Panc1 (cell line): ENCODE measurements around the gene PFKM. TPM values are rescaled to one million over a fixed set of nuclear protein-coding genes. Genes with fewer than 3 reads are reported as not detected.

Experiments used
- ATAC-seq: fragments of 200-7000 bp; cut with Tn5 transposase; 2 replicates; pipeline ENCODE4 v1.9.1; 2020; ENCODE audit warnings: mild to moderate bottlenecking, moderate library complexity
- Bru-seq: library from RNA; stranded (reverse); fragments of 400-500 nt; gene quantifications from one replicate; lab custom pipeline; 2021; lab: Mats Ljungman, UMichigan
- BruChase-seq, 2 experiments: library from RNA; stranded (reverse); fragments of 400-500 nt; gene quantifications; one replicate each; lab custom pipeline; 2021; lab: Mats Ljungman, UMichigan
- BruUV-seq: library from RNA; stranded (reverse); fragments of 400-500 nt; replicated peaks from 2 replicates; lab custom pipeline; 2021; lab: Mats Ljungman, UMichigan
- CTCF ChIA-PET: fragments of 300-600 bp; sonication (Branson Sonifier 250); formaldehyde crosslinking; loops from one replicate; lab custom pipeline; 2022; ENCODE audit warnings: antibody characterized with exemption; lab: Charles Lee
- POLR2A ChIA-PET: fragments of 300-600 bp; sonication (Branson Sonifier 250); formaldehyde crosslinking; loops from one replicate; lab custom pipeline; 2022; ENCODE audit warnings: antibody characterized with exemption; lab: Charles Lee
- DNase-seq: peaks from one replicate; pipeline ENCODE4 v3.0.0-alpha.2; 2010; ENCODE audit warnings: low read depth, low spot score
- H3K27ac ChIP-seq: 2 replicates; pipeline ENCODE4 v1.5.1; 2011; ENCODE audit warnings: mild to moderate bottlenecking, low read length, inconsistent platforms
- H3K27me3 ChIP-seq: fragments of 200-500 bp; sonication (Bioruptor generic); 2 replicates; pipeline ENCODE4 v1.6.0; 2014; ENCODE audit warnings: low read length, inconsistent platforms; ENCODE audit not compliant: control insufficient read depth, insufficient read depth
- H3K36me3 ChIP-seq: fragments of 200-500 bp; sonication (Bioruptor generic); 2 replicates; pipeline ENCODE4 v1.5.1; 2014; ENCODE audit warnings: inconsistent platforms, mild to moderate bottlenecking, low read length, moderate library complexity; ENCODE audit not compliant: control insufficient read depth, insufficient read depth
- H3K4me1 ChIP-seq: 2 replicates; pipeline ENCODE4 v1.5.1; 2011; ENCODE audit warnings: inconsistent platforms, mild to moderate bottlenecking, low read length, moderate library complexity; ENCODE audit not compliant: control insufficient read depth, insufficient read depth
- H3K4me3 ChIP-seq, 2 experiments: 2 replicates each; pipeline ENCODE4 v1.5.1; 2011 to 2012; ENCODE audit warnings: low read depth in 2 of 2, low read length in 2 of 2, mild to moderate bottlenecking in 2 of 2, inconsistent platforms in 1 of 2, moderate library complexity in 1 of 2
- H3K9me3 ChIP-seq: fragments of 200-500 bp; sonication (Bioruptor generic); 2 replicates; pipeline ENCODE4 v1.5.1; 2014; ENCODE audit warnings: low read depth, mild to moderate bottlenecking, inconsistent platforms, low read length, moderate library complexity; ENCODE audit not compliant: control insufficient read depth, insufficient read depth
- POLR2AphosphoS5 ChIP-seq: IDR thresholded peaks from 2 replicates; pipeline ENCODE4 v1.6.1; 2012; ENCODE audit warnings: mild to moderate bottlenecking, low read depth, low read length, moderate library complexity
- SIN3A ChIP-seq: IDR thresholded peaks from 2 replicates; pipeline ENCODE4 v1.6.1; 2012; ENCODE audit warnings: low read depth, mild to moderate bottlenecking, low read length, moderate library complexity, borderline replicate concordance; ENCODE audit not compliant: insufficient read depth
- TCF7L2 ChIP-seq: IDR thresholded peaks from 2 replicates; pipeline ENCODE4 v1.6.1; 2011; ENCODE audit warnings: mild to moderate bottlenecking, low read depth, low read length, inconsistent platforms
- in situ Hi-C: cut with HindIII; loops from 2 replicates; pipeline ENCODE4 v1.10.0; 2016; ENCODE audit warnings: low sequenced_read_pairs, low pct_unique_long_range_greater_than_20kb
- intact Hi-C: fragments of 100-400 bp; cut with micrococcal nuclease; formaldehyde crosslinking; loops from one replicate; pipeline ENCODE4 v1.10.0; 2022; ENCODE audit not compliant: unreplicated experiment
- long read RNA-seq: library from polyadenylated mRNA; unstranded; transcript quantifications from one replicate; pipeline ENCODE4 v2.0.0, GENCODE V29; 2021; ENCODE audit not compliant: unreplicated experiment
- polyA plus RNA-seq: library from polyadenylated mRNA; unstranded; fragments of >200 nt; gene quantifications from one replicate; pipeline ENCODE4 v1.2.1, GENCODE V29; 2012; ENCODE audit warnings: missing spikeins; ENCODE audit not compliant: insufficient read length
- total RNA-seq: library from RNA; stranded (reverse); gene quantifications from one replicate; pipeline ENCODE4 v1.2.1, GENCODE V29; 2021; ENCODE audit not compliant: unreplicated experiment
- TF ChIP-seq, protein P1 (sequence below), 2 experiments: IDR thresholded peaks; 2 replicates each; pipeline ENCODE4 v1.6.1; 2011 to 2012; ENCODE audit warnings: low read depth in 2 of 2, control low read depth in 1 of 2, low read length in 1 of 2, mild to moderate bottlenecking in 1 of 2, moderate library complexity in 1 of 2; ENCODE audit not compliant: insufficient read depth in 1 of 2
- TF ChIP-seq, protein P2 (sequence below): fragments of 450-650 bp; IDR thresholded peaks from 2 replicates; pipeline ENCODE4 v1.5.1; 2017; ENCODE audit warnings: mild to moderate bottlenecking

Gene PFKM
- total RNA-seq (56.1 TPM), Bru-seq, nascent RNA (percentile 63 among the genes with signal in this experiment), BruChase-seq, experiment 1, labeled RNA remaining after a 2-hour chase (percentile 71 among the genes with signal in this experiment), BruChase-seq, experiment 2, labeled RNA remaining after a 6-hour chase (percentile 74 among the genes with signal in this experiment)
- polyA plus RNA-seq, result 45.8 TPM
- long read RNA-seq, transcript PFKM-203 (23 exons, 3,224 nt), result major isoform, 17 of 68 reads
- long read RNA-seq, partial matches to known transcripts, result 20 of 68 reads
- long read RNA-seq, other reads (novel, unspliced or antisense), result 24 of 68 reads

DNA sequence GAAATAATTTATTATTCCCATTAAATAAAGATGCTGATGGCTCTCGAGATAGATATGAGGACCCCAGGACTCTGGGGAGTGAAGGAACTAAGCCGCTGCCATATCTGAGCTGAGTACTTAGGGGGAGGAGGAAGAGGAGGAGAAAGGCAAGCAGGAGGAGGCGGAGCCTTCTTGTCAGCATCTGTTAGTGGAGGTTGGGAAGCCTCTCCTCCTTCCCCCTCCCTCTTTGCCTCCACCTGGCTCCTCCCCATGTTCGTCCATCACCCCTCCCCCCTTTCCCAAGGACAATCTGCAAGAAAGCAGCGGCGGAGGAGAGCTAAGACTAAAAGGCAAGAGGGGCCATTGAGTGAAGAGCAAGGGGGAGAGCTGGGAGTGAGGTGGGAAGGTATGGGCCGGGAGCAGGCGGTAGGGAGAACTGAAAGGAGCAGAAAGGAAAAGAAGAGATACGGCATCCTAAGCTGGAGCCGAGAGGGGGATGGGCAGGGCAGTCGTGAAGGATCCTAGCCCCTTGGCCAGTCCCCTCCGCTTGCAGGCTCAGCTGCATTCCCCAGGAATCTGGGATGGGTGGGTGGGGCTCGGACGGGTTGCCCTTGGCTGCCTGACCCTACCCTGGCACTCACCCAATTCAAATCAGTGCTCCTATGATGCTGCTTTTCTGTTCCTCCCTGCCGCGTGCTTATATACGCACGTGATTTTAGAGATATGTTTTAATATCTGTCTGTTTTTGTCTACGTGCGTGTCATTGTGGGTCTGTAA, at the start of gene PFKM:
Gene PFKM, plus strand, starts transcription at position 287 of the 756 bp plus-strand sequence. CDS start 3,411 bp downstream, outside the sequence.
- H3K9me3 ChIP-seq, result no peaks in the 10 kb centered on the region
- peak within 1 kb of the TSS; percentile 80 for H3K27ac ChIP-seq
- peaks cover 8% of the 10 kb centered on the region for H3K36me3 ChIP-seq
- H3K27me3 ChIP-seq, result no peaks in the 10 kb centered on the region
- H3K4me3 ChIP-seq, result peak within 1 kb of the TSS; percentile 76 to 93
- H3K4me1 ChIP-seq, result peaks cover 11% of the 10 kb centered on the region
- DNase-seq (peak; percentile 61), ATAC-seq (peak; percentile 99)
- intact Hi-C loops, result no loop called here
- in situ Hi-C loops, result no loop called here
- BruUV-seq, result no TSS peak
- ChIA-PET CTCF (no interaction called here), POLR2A (interaction anchor here (0.6 kb wide), 3 partner anchors 407 to 546 kb away, joined by 3 to 4 read pairs (median 4); no protein-coding TSS in a partner anchor)
- TF ChIP-seq POLR2AphosphoS5 (no peak), TCF7L2 (no peak), SIN3A (no peak)
- TF ChIP-seq, protein P1, sequence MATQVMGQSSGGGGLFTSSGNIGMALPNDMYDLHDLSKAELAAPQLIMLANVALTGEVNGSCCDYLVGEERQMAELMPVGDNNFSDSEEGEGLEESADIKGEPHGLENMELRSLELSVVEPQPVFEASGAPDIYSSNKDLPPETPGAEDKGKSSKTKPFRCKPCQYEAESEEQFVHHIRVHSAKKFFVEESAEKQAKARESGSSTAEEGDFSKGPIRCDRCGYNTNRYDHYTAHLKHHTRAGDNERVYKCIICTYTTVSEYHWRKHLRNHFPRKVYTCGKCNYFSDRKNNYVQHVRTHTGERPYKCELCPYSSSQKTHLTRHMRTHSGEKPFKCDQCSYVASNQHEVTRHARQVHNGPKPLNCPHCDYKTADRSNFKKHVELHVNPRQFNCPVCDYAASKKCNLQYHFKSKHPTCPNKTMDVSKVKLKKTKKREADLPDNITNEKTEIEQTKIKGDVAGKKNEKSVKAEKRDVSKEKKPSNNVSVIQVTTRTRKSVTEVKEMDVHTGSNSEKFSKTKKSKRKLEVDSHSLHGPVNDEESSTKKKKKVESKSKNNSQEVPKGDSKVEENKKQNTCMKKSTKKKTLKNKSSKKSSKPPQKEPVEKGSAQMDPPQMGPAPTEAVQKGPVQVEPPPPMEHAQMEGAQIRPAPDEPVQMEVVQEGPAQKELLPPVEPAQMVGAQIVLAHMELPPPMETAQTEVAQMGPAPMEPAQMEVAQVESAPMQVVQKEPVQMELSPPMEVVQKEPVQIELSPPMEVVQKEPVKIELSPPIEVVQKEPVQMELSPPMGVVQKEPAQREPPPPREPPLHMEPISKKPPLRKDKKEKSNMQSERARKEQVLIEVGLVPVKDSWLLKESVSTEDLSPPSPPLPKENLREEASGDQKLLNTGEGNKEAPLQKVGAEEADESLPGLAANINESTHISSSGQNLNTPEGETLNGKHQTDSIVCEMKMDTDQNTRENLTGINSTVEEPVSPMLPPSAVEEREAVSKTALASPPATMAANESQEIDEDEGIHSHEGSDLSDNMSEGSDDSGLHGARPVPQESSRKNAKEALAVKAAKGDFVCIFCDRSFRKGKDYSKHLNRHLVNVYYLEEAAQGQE (IDR thresholded peaks at IDR 0.05; ENCODE audit: insufficient read depth in 1 of 2, low read depth in 2 of 2, low read length in 1 of 2), result no peak
- TF ChIP-seq, protein P2, sequence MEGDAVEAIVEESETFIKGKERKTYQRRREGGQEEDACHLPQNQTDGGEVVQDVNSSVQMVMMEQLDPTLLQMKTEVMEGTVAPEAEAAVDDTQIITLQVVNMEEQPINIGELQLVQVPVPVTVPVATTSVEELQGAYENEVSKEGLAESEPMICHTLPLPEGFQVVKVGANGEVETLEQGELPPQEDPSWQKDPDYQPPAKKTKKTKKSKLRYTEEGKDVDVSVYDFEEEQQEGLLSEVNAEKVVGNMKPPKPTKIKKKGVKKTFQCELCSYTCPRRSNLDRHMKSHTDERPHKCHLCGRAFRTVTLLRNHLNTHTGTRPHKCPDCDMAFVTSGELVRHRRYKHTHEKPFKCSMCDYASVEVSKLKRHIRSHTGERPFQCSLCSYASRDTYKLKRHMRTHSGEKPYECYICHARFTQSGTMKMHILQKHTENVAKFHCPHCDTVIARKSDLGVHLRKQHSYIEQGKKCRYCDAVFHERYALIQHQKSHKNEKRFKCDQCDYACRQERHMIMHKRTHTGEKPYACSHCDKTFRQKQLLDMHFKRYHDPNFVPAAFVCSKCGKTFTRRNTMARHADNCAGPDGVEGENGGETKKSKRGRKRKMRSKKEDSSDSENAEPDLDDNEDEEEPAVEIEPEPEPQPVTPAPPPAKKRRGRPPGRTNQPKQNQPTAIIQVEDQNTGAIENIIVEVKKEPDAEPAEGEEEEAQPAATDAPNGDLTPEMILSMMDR, result no peak

DNA sequence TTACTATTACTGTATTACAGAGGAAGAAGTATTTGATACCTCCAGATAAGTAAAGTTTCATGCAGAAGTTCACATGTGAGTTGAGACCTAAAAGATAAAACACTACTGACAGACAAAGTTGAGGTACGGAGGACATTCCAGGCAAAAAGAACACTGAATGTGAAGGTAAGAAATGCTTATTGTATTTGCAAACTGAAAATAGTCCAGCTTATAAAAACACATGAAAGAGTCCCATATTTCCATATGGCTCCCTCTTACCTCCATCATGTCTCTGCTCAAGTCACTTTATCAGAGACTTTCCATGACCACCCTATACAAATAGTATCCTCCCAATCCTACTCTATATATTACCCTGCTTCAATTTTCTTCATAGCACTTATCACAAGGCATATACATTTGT, 49.1 kb upstream of the PFKM start:
- TF ChIP-seq SIN3A, result no peak
- TF ChIP-seq POLR2AphosphoS5, result no peak
- TF ChIP-seq, protein P1 (IDR thresholded peaks at IDR 0.05; ENCODE audit: insufficient read depth in 1 of 2, low read depth in 2 of 2, low read length in 1 of 2), result no peak
- no peak for TF ChIP-seq TCF7L2
- TF ChIP-seq, protein P2, result no peak
- Histone ChIP-seq H3K4me1 (no peaks in the 10 kb centered on the region), H3K4me3 (no peak overlapping the region), H3K27me3 (no peaks in the 10 kb centered on the region), H3K9me3 (no peaks in the 10 kb centered on the region), H3K27ac (no peak overlapping the region), H3K36me3 (peaks cover 37% of the 10 kb centered on the region)
- in situ Hi-C loops, result no loop called here
- DNase-seq, result no peak
- BruUV-seq, result no TSS peak
- intact Hi-C loops, result no loop called here
- ATAC-seq, result no peak
- ChIA-PET POLR2A (no interaction called here), CTCF (no interaction called here)
